Peyer's patch (tissue), 4 donors: ENCODE measurements around the gene IZUMO4.

Experiments
- POLR2A ChIP-seq, 2 donors: fragments of 450-650 bp; IDR thresholded peaks; one replicate each; pipeline ENCODE4 v1.5.1; 2017; ENCODE audit warnings: antibody characterized with exemption in 2 of 2, mild to moderate bottlenecking in 2 of 2, moderate library complexity in 2 of 2
- TF ChIP-seq, protein P1 (sequence below), 6 experiments: fragments of 450-650 bp in 4 of 6; fragments of 200-600 bp in 2 of 6; sonication (generic) in 1 of 6; IDR thresholded peaks; one replicate each; pipeline ENCODE4 v1.5.1; 2017 to 2019; ENCODE audit warnings: antibody characterized with exemption in 6 of 6, mild to moderate bottlenecking in 3 of 6, moderate library complexity in 1 of 6

DNA sequence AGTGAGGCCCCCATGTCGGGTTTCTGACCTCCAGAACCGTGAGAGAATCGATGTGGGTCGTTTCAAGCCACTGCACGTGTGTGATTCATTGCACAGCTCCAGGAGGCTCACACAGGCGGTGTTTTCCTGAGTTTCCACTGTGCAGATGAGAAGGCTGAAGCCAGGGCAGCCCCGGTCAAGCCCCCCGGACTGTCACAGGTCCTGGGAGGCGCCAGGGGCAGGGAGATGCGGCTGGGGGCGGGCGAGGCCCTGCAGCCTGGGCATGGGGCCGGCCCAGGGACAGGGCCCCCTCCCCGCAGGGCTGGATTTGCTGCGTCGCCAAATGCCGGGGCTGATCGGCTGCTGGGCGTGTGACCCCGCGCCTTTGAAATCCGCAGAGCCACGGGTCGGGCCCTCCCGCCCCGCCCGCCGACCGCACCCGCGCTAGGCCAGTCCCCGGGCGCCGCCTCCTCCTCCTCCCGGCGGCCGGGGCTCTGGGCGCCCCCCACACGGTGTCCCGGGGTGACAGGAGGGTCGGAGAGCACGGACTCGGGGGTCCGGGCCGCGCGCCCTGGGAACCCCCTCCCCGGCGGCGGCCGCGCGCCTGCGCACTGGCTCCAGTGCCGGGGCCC, 35.7 kb upstream of the IZUMO4 start:
- TF ChIP-seq, protein P1, sequence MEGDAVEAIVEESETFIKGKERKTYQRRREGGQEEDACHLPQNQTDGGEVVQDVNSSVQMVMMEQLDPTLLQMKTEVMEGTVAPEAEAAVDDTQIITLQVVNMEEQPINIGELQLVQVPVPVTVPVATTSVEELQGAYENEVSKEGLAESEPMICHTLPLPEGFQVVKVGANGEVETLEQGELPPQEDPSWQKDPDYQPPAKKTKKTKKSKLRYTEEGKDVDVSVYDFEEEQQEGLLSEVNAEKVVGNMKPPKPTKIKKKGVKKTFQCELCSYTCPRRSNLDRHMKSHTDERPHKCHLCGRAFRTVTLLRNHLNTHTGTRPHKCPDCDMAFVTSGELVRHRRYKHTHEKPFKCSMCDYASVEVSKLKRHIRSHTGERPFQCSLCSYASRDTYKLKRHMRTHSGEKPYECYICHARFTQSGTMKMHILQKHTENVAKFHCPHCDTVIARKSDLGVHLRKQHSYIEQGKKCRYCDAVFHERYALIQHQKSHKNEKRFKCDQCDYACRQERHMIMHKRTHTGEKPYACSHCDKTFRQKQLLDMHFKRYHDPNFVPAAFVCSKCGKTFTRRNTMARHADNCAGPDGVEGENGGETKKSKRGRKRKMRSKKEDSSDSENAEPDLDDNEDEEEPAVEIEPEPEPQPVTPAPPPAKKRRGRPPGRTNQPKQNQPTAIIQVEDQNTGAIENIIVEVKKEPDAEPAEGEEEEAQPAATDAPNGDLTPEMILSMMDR (IDR thresholded peaks at IDR 0.05): no peak
- TF ChIP-seq POLR2A (IDR thresholded peaks at IDR 0.05): peak; percentile 63 to 65
